ENCODE measurements around the gene SLC10A6. TPM values are rescaled to one million over a fixed set of nuclear protein-coding genes. Genes with fewer than 3 reads are reported as not detected.

The SLC10A6 gene
- total RNA-seq (2013; cell fraction: nucleolus; rRNA removed), result 0.25 and 0.56 TPM in 2 replicates
- total RNA-seq (2014; rRNA removed) (not detected in 2 replicates), total RNA-seq (2014; rRNA removed; fragmentation: Illumina TruSeq; extraction: Trizol) (not detected in 2 replicates), total RNA-seq (2021) (not detected in 2 replicates), polyA plus RNA-seq (2011; rRNA removed) (0.05 and 0.06 TPM in 2 replicates), polyA plus RNA-seq (2014; fragmentation: Illumina TruSeq; extraction: Trizol) (not detected in 2 replicates), polyA plus RNA-seq (2014; fragmentation: Nextera tagmentation; extraction: Ambion mirVana) (not detected), polyA plus RNA-seq (2014; rRNA removed) (not detected in 2 replicates), polyA plus RNA-seq (2016; fragmentation: Nextera tagmentation; extraction: Ambion mirVana) (not detected), polyA minus RNA-seq (2011; rRNA and poly(A)+ RNA removed) (0.15 TPM in 2 replicates), Bru-seq, nascent RNA (percentile 27 among the genes with signal in this experiment), BruChase-seq, experiment 1, labeled RNA remaining after a 6-hour chase (percentile 35 among the genes with signal in this experiment), BruChase-seq, experiment 2, labeled RNA remaining after a 2-hour chase (percentile 27 among the genes with signal in this experiment)
- not detected for polyA plus RNA-seq (2011; ENCODE audit: low read depth)
- 0.07 TPM in 1 of 2 replicates, not detected in the other for polyA plus RNA-seq (2011; cell fraction: cytosol; rRNA removed)
- 0.09 TPM in 1 of 2 replicates, not detected in the other for polyA plus RNA-seq (2011; cell fraction: nucleus; rRNA removed)
- not detected in 2 replicates for polyA plus RNA-seq (2012)
- not detected in 2 replicates for polyA minus RNA-seq (2011; cell fraction: cytosol; rRNA and poly(A)+ RNA removed)
- not detected in 2 replicates for polyA minus RNA-seq (2011; cell fraction: nucleus; rRNA and poly(A)+ RNA removed)
- long read RNA-seq, experiment 1, result 0 reads
- long read RNA-seq, experiment 2, result 0 reads

DNA sequence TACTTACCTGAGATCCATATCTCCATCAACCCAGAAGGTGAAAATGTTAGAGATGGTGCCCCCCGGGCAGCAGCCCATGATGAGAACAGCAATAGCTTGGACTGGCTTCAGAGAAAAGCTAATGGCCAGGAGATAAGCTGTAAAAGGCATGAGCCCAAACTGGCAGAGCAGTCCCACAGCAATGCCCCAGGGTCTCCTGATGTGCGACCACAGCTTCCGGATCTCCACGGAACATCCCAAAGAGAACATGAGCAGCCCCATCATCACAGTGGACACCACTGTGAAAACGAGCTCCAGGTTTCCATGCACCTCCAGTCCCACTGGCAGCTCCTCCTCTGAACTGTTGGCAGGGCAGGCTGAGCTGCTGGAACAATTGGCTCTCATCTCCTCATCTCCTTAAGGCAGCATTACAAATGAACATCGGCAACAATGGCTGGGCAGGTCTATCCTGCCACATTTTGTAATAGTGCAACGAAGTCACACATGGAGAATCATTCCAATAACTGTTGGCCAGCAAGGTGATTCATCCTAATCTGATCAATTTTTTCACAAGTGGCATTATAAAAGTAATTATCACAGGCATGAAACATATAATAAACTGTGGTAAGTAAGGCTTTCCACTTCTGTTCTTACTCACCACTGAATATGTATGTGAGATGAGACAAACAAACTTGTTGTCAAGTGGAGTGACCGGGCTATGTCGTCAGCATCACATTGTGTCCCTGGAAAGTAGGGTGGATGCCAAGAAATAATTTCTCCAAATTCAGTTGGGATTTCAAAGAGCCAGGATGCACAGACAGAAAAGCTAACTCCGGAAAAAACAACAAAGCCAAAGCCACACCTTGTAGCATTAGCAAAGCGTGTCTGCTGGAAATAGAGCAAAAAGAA lies at the start of gene SLC10A6:
TSS of gene SLC10A6 (minus strand) at position 653 of the 888 bp plus-strand sequence. CDS start at position 384, 269 bp downstream.
- H3K27ac ChIP-seq (ENCODE audit: control insufficient read depth, insufficient read depth), result no peak within 1 kb of the TSS
- SMC1A ChIA-PET (ENCODE audit: uncharacterized antibody, unreplicated experiment), result interaction anchor here (1.5 to 1.9 kb wide), 3 partner anchors 24 to 353 kb away, joined by 3 to 6 read pairs (median 4); no protein-coding TSS in a partner anchor
- no peak within 1 kb of the TSS for H2AFZ ChIP-seq (ENCODE audit: control insufficient read depth, low read depth, low read length)
- FAIRE-seq (no peak), ATAC-seq (no peak), DNase-seq (ENCODE audit: low read depth, low spot score) (no peak)
- intact Hi-C loops (cut with micrococcal nuclease; ENCODE audit: unreplicated experiment), result no loop called here
- no peaks in the 10 kb centered on the region for H3K27me3 ChIP-seq (replicated peaks in 1 of 2; ENCODE audit: control insufficient read depth in 2 of 2, insufficient read depth in 2 of 2, low read length in 1 of 2)
- H4K20me1 ChIP-seq (ENCODE audit: control insufficient read depth, insufficient read depth), result no peaks in the 10 kb centered on the region
- 57% methylated on average over 11 of the region's 11 CpGs for WGBS (ENCODE audit: insufficient coverage, insufficient replicate concordance, low lambda C conversion rate, missing lambda C conversion rate)
- no peaks in the 10 kb centered on the region for H3K9me3 ChIP-seq (replicated peaks; ENCODE audit: control insufficient read depth, insufficient read depth, low read length)
- POLR2A ChIA-PET, result interaction anchor here (1.0 kb wide), 1 partner anchor 11 kb away, joined by 7 read pairs; no protein-coding TSS in a partner anchor
- no peak for TF ChIP-seq ZNF592 (IDR thresholded peaks at IDR 0.05)
- no peak for TF ChIP-seq IKZF1 (conservative IDR thresholded peaks at IDR 0.05)
- no peak for TF ChIP-seq TAF1 (IDR thresholded peaks at IDR 0.05; ENCODE audit: borderline replicate concordance, low read depth, low read length)
- no peak for TF ChIP-seq SMARCA5 (IDR thresholded peaks at IDR 0.05)
- no peak for TF ChIP-seq SMAD1 (IDR thresholded peaks at IDR 0.05; ENCODE audit: low read depth, partially characterized antibody)
- TF ChIP-seq NFYB (IDR thresholded peaks at IDR 0.05; ENCODE audit: insufficient read depth, low read depth, low read length), result no peak
- no peak for TF ChIP-seq NR2C2 (IDR thresholded peaks at IDR 0.05; ENCODE audit: borderline replicate concordance, control insufficient read depth, insufficient read length, low read depth)
- no peak for TF ChIP-seq NR2C1 (IDR thresholded peaks at IDR 0.05)
- no peak for TF ChIP-seq YBX1 (IDR thresholded peaks at IDR 0.05)
- no peak for TF ChIP-seq EZH2 (IDR thresholded peaks at IDR 0.05; ENCODE audit: borderline replicate concordance, control insufficient read depth, low read depth, low read length)
- TF ChIP-seq BCL3 (IDR thresholded peaks at IDR 0.05; ENCODE audit: borderline replicate concordance, insufficient read depth, low read depth, low read length, poor library complexity, severe bottlenecking), result no peak
- TF ChIP-seq NRF1 (conservative IDR thresholded peaks at IDR 0.05; ENCODE audit: low read depth, low read length), result no peak
- TF ChIP-seq SIX5 (IDR thresholded peaks at IDR 0.05; ENCODE audit: low read depth, low read length, severe bottlenecking), result no peak
- H3K4me1 ChIP-seq (ENCODE audit: control insufficient read depth, insufficient read depth, low read length), result no peaks in the 10 kb centered on the region
- CTCF ChIA-PET, result interaction anchor here (1.0 to 1.7 kb wide), 2 partner anchors 262 to 350 kb away, joined by 3 to 6 read pairs; no protein-coding TSS in a partner anchor
- no peak within 1 kb of the TSS for H3K4me2 ChIP-seq (ENCODE audit: control insufficient read depth, insufficient read depth)
- no peaks in the 10 kb centered on the region for H3K36me3 ChIP-seq (ENCODE audit: control insufficient read depth in 2 of 2, insufficient read depth in 2 of 2, low read length in 1 of 2)
- no TSS peak for BruUV-seq (replicated peaks)
- no peak within 1 kb of the TSS for H3K4me3 ChIP-seq
- in situ Hi-C loops (cut with MboI), result no loop called here
- RAD21 ChIA-PET (ENCODE audit: unreplicated experiment), result interaction anchor here (0.9 to 1.8 kb wide), 3 partner anchors 74 to 353 kb away, joined by 3 to 5 read pairs (median 3); no protein-coding TSS in a partner anchor
- H3K9ac ChIP-seq (ENCODE audit: control insufficient read depth, insufficient read depth, low read length), result no peak within 1 kb of the TSS
- H3K79me2 ChIP-seq (ENCODE audit: control insufficient read depth, insufficient read depth, low read length), result no peaks in the 10 kb centered on the region
